HT1080 (cell line): Measurements from ENCODE around the gene ABCA12. TPM values are rescaled to one million over a fixed set of nuclear protein-coding genes. Genes with fewer than 3 reads are reported as not detected.

Experiments used
- DNase-seq: peaks from one replicate; pipeline ENCODE4 v3.0.0-alpha.2; 2015; ENCODE audit warnings: low read depth
- total RNA-seq: library from RNA; depleted of rRNA; stranded (reverse); fragments of >200 nt; shearing (Covaris generic); gene quantifications from 2 replicates; pipeline ENCODE4 v1.2.3, GENCODE V29; 2014

The ABCA12 gene
- total RNA-seq, 1 experiment from 2014 or later, result 0.02 TPM

GRCh38 chr2:215137329-215137686, 1.1 kb downstream of the ABCA12 start:
- no peak for DNase-seq

GRCh38 chr2:215136669-215137328, 1.6 kb downstream of the ABCA12 start:
- no peak for DNase-seq

- DNase-seq, result no peak
Observed at GRCh38 chr2:215120401-215120800, 18.0 kb downstream of the ABCA12 start.

DNA sequence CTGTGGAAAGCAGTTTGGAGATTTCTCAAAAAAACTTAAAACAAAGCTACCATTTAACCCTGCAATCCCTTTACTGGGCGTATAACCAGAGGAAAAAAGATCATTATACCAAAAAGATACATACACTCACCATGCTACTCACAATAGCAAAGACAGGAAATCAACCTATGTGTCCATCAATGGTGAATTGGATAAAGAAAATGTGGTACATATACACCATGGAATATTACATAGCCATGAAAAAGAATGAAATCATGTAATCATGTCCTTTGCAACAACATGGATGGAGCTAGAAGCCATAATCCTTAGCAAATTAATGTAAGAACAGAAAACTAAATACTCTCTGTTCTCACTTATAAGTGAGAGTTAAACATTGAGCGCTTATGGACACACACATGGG, 18.6 kb downstream of the ABCA12 start:
- no peak for DNase-seq

GRCh38 chr2:215110918-215111317, 27.5 kb downstream of the ABCA12 start:
- DNase-seq, result no peak

- DNase-seq, result no peak
Observed at GRCh38 chr2:215107216-215108056, 31.0 kb downstream of the ABCA12 start.

GRCh38 chr2:215105607-215106354, 32.6 kb downstream of the ABCA12 start:
- peak; percentile 76 for DNase-seq

DNA sequence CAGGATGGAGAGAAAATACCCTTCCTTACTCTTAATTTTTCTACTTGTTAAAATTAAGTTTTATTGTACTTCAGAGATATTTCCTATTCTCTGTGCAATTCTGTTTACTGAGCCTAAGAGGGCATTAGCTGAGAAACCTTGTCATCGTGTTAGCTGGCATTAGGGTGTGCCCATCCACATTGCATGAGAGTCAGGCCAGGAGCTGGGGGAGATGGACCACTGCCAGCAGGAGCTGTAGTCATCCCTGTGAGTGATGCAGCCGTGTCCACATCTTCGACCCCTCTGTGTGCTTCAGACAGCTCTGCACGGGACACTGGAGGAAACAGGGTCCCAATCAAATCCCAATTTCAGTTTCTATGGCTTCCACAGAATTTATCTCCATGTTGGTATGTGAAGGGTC, 34.2 kb downstream of the ABCA12 start:
- peak; percentile 66 for DNase-seq

DNA sequence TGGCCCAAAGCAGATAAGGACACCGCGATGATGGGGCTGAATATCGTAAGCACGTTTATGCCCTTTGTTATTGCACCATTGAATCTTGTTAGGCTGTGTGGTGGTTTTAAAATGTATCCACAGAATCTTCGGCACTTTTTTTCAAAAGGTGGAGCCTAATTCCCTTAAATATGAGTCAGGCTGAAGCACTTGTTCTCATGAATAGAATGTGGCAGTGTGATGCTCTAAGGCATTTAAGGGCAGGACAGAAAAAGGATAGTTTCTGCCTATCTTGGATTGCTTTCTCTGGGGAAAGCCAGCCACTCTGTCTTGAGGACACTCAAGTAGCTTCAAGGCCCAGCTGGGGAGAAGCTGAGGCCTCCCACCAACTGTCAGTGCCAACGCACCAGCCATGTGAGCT, 39.6 kb downstream of the ABCA12 start:
- DNase-seq, result no peak

- no peak for DNase-seq
Observed at GRCh38 chr2:215084080-215084479, 54.3 kb downstream of the ABCA12 start.

DNA sequence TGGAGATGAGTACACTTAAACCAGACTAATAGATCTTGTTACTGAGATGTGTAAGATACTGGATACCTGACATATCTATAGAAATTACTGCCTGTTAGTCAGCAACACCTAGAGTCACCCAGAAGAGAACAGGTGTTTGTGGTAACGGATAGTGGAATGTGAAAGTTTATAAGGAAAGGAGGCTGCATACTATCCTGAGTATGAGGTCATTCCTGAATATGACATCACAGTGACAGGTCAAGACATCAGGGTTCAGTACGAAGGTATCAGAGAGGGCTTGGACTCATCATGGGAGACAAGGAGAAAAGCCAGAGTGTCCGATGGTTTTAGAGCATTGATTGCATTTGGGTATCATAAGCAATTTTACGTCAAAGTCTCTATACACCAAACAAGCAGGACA, 55.3 kb downstream of the ABCA12 start:
- DNase-seq, result no peak

- DNase-seq, result no peak
Observed at GRCh38 chr2:215082446-215082845, 56.0 kb downstream of the ABCA12 start.

DNA sequence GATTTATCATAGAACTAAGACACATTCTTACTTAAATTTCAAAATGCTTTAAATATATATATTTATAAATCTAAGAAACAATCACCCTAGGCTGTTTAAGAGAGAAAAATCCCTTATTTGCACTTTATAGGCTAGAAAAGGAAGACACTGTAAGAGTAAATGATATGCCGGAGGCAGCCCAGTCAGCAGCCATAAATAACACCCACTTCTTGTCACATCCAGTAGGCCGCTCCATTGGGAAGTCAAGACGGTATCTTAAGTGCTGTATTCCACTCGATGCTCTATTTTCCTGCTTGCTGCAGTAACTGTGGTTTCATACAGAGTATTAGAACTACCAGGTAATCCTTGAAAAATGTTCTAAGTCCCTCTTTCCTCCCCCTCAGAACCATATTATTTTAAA, 57.9 kb downstream of the ABCA12 start:
- DNase-seq, result no peak

DNA sequence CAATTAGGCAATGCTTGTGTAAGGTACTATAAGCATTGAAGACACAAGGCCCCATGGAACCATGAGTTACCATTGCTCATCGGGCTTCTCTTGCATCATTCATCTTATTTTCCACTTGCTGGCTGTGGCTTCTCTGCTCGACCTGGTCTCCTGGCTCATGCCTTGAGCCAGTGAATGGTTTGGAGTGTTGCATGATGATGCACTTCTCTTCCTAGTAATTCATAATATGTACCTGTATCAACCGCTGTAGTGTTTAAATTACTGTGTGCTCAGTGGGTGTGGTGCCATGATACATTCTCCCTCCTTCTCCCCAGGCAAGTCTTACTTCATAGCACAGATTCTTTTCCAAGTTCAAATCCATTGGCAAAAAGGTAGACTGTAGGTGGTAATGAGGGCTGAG, 66.8 kb downstream of the ABCA12 start:
- DNase-seq, result peak; percentile 35

- DNase-seq, result peak; percentile 11
Observed at GRCh38 chr2:215068399-215068798, 70.0 kb downstream of the ABCA12 start.

GRCh38 chr2:215066124-215066523, 72.3 kb downstream of the ABCA12 start:
- no peak for DNase-seq

GRCh38 chr2:215063526-215063925, 74.9 kb downstream of the ABCA12 start:
- DNase-seq, result no peak

- DNase-seq, result no peak
Observed at GRCh38 chr2:215060861-215061536, 77.4 kb downstream of the ABCA12 start.

GRCh38 chr2:215059724-215060123, 78.7 kb downstream of the ABCA12 start:
- DNase-seq, result peak; percentile 7

DNA sequence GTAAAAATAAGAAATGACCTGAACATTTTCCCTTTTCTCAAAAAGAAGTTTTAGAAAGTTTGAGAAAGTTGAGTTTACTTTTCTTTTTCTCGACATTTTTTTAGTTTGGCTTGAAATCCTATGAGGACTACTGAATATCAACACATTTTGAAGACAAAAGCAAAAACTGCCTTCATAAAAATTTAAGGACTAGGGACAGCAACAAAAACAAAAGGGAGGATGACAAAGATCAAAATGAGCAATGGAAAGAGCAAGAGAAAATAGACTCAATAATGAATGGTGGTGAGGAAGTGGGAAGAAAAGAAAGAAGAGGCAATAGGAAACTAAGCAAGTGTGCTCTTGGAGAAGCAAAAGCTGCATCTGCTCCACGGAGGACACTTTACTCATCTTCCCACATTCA, 82.5 kb downstream of the ABCA12 start:
- no peak for DNase-seq

- DNase-seq, result no peak
Observed at GRCh38 chr2:215052810-215053209, 85.6 kb downstream of the ABCA12 start.

GRCh38 chr2:215052404-215052803, 86.0 kb downstream of the ABCA12 start:
- no peak for DNase-seq
